HepG2 (cell line): ENCODE measurements around the gene LRRN2. TPM values are rescaled to one million over a fixed set of nuclear protein-coding genes. Genes with fewer than 3 reads are reported as not detected.
A peak's percentile ranks its signal among the peaks of the same experiment; 100 is the strongest.

Experiments used
- CREB1 ChIP-seq, 2 experiments: fragments of 450-650 bp in 1 of 2; IDR thresholded peaks; 2 replicates each; pipeline ENCODE4 v1.6.1; 2016 to 2017; ENCODE audit warnings: control low read depth in 1 of 2, mild to moderate bottlenecking in 1 of 2, missing compliant biosample characterization in 1 of 2, missing genetic modification characterization in 1 of 2
- DPF2 ChIP-seq: sonication (generic); formaldehyde crosslinking; IDR thresholded peaks from 2 replicates; pipeline ENCODE4 v1.4.0; 2020; ENCODE audit warnings: mild to moderate bottlenecking, low read depth, missing genetic modification reagents, borderline replicate concordance
- FOXP1 ChIP-seq, 2 experiments: fragments of 450-650 bp in 1 of 2; IDR thresholded peaks; 2 replicates each; pipeline ENCODE4 v1.6.1; 2017 to 2018; ENCODE audit warnings: antibody characterized with exemption in 1 of 2
- HCFC1 ChIP-seq: fragments of 150-350 bp; IDR thresholded peaks from 2 replicates; pipeline ENCODE4 v1.6.1; 2014; ENCODE audit warnings: low read depth, low read length
- JUNB ChIP-seq: sonication (generic); formaldehyde crosslinking; IDR thresholded peaks from 2 replicates; pipeline ENCODE4 v1.8.0; 2022; ENCODE audit warnings: missing genetic modification reagents, mild to moderate bottlenecking, borderline replicate concordance
- KLF12 ChIP-seq: sonication (generic); formaldehyde crosslinking; IDR thresholded peaks from 2 replicates; pipeline ENCODE4 v1.4.0; 2020; ENCODE audit warnings: missing genetic modification reagents, borderline replicate concordance
- MXD4 ChIP-seq: IDR thresholded peaks from 2 replicates; pipeline ENCODE4 v1.6.1; 2016; ENCODE audit warnings: mild to moderate bottlenecking, missing biosample characterization, missing genetic modification reagents
- NFIB ChIP-seq: sonication (generic); formaldehyde crosslinking; IDR thresholded peaks from 2 replicates; pipeline ENCODE4 v1.9.0; 2021; ENCODE audit warnings: missing genetic modification reagents, mild to moderate bottlenecking, borderline replicate concordance
- RAD21 ChIP-seq: fragments of 450-650 bp; formaldehyde crosslinking; IDR thresholded peaks from 2 replicates; pipeline ENCODE4 v1.5.0; 2020; ENCODE audit warnings: mild to moderate bottlenecking
- RBFOX2 ChIP-seq: fragments of 200-400 bp; formaldehyde crosslinking; IDR thresholded peaks from 2 replicates; pipeline ENCODE4 v1.6.1; 2017; ENCODE audit warnings: low read depth, mild to moderate bottlenecking, low read length
- SMYD3 ChIP-seq: sonication (generic); formaldehyde crosslinking; IDR thresholded peaks from 2 replicates; pipeline ENCODE4 v1.8.1; 2023; ENCODE audit warnings: mild to moderate bottlenecking, missing genetic modification reagents
- SNAPC2 ChIP-seq: sonication (generic); formaldehyde crosslinking; IDR thresholded peaks from 2 replicates; pipeline ENCODE4 v1.8.1; 2022; ENCODE audit warnings: mild to moderate bottlenecking, missing genetic modification reagents
- ZNF275 ChIP-seq: sonication (generic); formaldehyde crosslinking; IDR thresholded peaks from 2 replicates; pipeline ENCODE4 v1.8.0; 2022; ENCODE audit warnings: missing genetic modification reagents, mild to moderate bottlenecking, inconsistent platforms, borderline replicate concordance
- ZNF616 ChIP-seq: sonication (generic); formaldehyde crosslinking; IDR thresholded peaks from 2 replicates; pipeline ENCODE4 v1.5.0; 2020; ENCODE audit warnings: low read depth, mild to moderate bottlenecking, missing genetic modification reagents
- ZSCAN31 ChIP-seq: sonication (generic); formaldehyde crosslinking; IDR thresholded peaks from 2 replicates; pipeline ENCODE4 v1.5.0; 2020; ENCODE audit warnings: low read depth, mild to moderate bottlenecking, missing genetic modification reagents
- polyA plus RNA-seq, 8 experiments: library from polyadenylated mRNA; depleted of rRNA in 3 of 8; stranded (reverse) in 7 of 8; unstranded in 1 of 8; fragments of >200 nt; fragmentation: Illumina TruSeq in 4 of 8; extraction: Trizol in 4 of 8; gene quantifications; 2 replicates each; pipeline versions ENCODE4 v1.2.1 to v1.2.3, GENCODE V29; 2011 to 2016; ENCODE audit warnings: low read depth in 4 of 8, missing spikeins in 1 of 8, mixed read lengths in 1 of 8; ENCODE audit not compliant: insufficient read depth in 1 of 8
- total RNA-seq, 5 experiments: library from RNA; depleted of rRNA; stranded (reverse); fragments of >200 nt; fragmentation: Illumina TruSeq; extraction: Trizol; gene quantifications; 2 replicates each; pipeline ENCODE4 v1.2.3, GENCODE V29; 2016; ENCODE audit warnings: low read depth in 1 of 5
- TF ChIP-seq, protein P1 (sequence below): sonication (generic); formaldehyde crosslinking; IDR thresholded peaks from 2 replicates; pipeline ENCODE4 v1.5.0; 2020; ENCODE audit warnings: mild to moderate bottlenecking, missing genetic modification reagents, borderline replicate concordance
- TF ChIP-seq, protein P2 (sequence below): sonication (generic); formaldehyde crosslinking; IDR thresholded peaks from 2 replicates; pipeline ENCODE4 v1.4.0; 2020; ENCODE audit warnings: missing genetic modification reagents

LRRN2 gene
- total and polyA plus RNA-seq, 2 of the 13 experiments (the other 11 are each of a cell fraction or from before 2014, with no cell fraction given) = not detected

GRCh38 chr1:204623365-204623893 lies 62.1 kb downstream of the LRRN2 start (continued):
- TF ChIP-seq, protein P1, sequence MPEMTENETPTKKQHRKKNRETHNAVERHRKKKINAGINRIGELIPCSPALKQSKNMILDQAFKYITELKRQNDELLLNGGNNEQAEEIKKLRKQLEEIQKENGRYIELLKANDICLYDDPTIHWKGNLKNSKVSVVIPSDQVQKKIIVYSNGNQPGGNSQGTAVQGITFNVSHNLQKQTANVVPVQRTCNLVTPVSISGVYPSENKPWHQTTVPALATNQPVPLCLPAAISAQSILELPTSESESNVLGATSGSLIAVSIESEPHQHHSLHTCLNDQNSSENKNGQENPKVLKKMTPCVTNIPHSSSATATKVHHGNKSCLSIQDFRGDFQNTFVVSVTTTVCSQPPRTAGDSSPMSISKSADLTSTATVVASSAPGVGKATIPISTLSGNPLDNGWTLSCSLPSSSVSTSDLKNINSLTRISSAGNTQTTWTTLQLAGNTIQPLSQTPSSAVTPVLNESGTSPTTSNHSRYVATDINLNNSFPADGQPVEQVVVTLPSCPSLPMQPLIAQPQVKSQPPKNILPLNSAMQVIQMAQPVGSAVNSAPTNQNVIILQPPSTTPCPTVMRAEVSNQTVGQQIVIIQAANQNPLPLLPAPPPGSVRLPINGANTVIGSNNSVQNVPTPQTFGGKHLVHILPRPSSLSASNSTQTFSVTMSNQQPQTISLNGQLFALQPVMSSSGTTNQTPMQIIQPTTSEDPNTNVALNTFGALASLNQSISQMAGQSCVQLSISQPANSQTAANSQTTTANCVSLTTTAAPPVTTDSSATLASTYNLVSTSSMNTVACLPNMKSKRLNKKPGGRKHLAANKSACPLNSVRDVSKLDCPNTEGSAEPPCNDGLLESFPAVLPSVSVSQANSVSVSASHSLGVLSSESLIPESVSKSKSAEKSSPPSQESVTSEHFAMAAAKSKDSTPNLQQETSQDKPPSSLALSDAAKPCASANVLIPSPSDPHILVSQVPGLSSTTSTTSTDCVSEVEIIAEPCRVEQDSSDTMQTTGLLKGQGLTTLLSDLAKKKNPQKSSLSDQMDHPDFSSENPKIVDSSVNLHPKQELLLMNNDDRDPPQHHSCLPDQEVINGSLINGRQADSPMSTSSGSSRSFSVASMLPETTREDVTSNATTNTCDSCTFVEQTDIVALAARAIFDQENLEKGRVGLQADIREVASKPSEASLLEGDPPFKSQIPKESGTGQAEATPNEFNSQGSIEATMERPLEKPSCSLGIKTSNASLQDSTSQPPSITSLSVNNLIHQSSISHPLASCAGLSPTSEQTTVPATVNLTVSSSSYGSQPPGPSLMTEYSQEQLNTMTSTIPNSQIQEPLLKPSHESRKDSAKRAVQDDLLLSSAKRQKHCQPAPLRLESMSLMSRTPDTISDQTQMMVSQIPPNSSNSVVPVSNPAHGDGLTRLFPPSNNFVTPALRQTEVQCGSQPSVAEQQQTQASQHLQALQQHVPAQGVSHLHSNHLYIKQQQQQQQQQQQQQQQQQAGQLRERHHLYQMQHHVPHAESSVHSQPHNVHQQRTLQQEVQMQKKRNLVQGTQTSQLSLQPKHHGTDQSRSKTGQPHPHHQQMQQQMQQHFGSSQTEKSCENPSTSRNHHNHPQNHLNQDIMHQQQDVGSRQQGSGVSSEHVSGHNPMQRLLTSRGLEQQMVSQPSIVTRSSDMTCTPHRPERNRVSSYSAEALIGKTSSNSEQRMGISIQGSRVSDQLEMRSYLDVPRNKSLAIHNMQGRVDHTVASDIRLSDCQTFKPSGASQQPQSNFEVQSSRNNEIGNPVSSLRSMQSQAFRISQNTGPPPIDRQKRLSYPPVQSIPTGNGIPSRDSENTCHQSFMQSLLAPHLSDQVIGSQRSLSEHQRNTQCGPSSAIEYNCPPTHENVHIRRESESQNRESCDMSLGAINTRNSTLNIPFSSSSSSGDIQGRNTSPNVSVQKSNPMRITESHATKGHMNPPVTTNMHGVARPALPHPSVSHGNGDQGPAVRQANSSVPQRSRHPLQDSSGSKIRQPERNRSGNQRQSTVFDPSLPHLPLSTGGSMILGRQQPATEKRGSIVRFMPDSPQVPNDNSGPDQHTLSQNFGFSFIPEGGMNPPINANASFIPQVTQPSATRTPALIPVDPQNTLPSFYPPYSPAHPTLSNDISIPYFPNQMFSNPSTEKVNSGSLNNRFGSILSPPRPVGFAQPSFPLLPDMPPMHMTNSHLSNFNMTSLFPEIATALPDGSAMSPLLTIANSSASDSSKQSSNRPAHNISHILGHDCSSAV (CRISPR knock-in tag) = no peak
- no peak for TF ChIP-seq MXD4 (CRISPR knock-in tag)
- no peak for TF ChIP-seq ZNF275 (CRISPR knock-in tag)
- TF ChIP-seq ZNF616 = no peak
- no peak for TF ChIP-seq RBFOX2
- no peak for TF ChIP-seq HCFC1
- TF ChIP-seq JUNB (CRISPR knock-in tag) = peak; percentile 62; the same call in 1 of the 2 replicates
- TF ChIP-seq KLF12 (CRISPR knock-in tag) = no peak
- TF ChIP-seq RAD21 (CRISPR knock-in tag) = no peak
- no peak for TF ChIP-seq FOXP1 (IDR thresholded peaks at IDR 0.05)
- no peak for TF ChIP-seq FOXP1 (CRISPR knock-in tag; IDR thresholded peaks at IDR 0.05)
- no peak for TF ChIP-seq CREB1 (IDR thresholded peaks at IDR 0.05)
- TF ChIP-seq CREB1 (CRISPR knock-in tag; IDR thresholded peaks at IDR 0.05) = no peak
- no peak for TF ChIP-seq ZSCAN31 (CRISPR knock-in tag)
- no peak for TF ChIP-seq SNAPC2 (CRISPR knock-in tag)
- no peak for TF ChIP-seq NFIB (CRISPR knock-in tag)
- TF ChIP-seq, protein P2, sequence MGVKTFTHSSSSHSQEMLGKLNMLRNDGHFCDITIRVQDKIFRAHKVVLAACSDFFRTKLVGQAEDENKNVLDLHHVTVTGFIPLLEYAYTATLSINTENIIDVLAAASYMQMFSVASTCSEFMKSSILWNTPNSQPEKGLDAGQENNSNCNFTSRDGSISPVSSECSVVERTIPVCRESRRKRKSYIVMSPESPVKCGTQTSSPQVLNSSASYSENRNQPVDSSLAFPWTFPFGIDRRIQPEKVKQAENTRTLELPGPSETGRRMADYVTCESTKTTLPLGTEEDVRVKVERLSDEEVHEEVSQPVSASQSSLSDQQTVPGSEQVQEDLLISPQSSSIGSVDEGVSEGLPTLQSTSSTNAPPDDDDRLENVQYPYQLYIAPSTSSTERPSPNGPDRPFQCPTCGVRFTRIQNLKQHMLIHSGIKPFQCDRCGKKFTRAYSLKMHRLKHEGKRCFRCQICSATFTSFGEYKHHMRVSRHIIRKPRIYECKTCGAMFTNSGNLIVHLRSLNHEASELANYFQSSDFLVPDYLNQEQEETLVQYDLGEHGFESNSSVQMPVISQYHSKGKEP (CRISPR knock-in tag) = no peak
- no peak for TF ChIP-seq SMYD3 (CRISPR knock-in tag)
- TF ChIP-seq DPF2 (CRISPR knock-in tag) = no peak
